GM18520 (cell line): Measurements from ENCODE around the gene ZNF521.
"Not testable (repeated sequence)": the region's sequence is repeated elsewhere in the genome, so short reads cannot be mapped to it uniquely, and the experiment has no call there.

Experiments used
- ATAC-seq: cut with Tn5 transposase; IDR thresholded peaks from one replicate; pipeline ENCODE4 v1.9.1; 2021; ENCODE audit not compliant: unreplicated experiment

Gene ZNF521

GRCh38 chr18:25295624-25296138, 56.3 kb downstream of the ZNF521 start:
- ATAC-seq: no peak

- ATAC-seq: no peak
These were observed 60.8 kb downstream of the ZNF521 start for GRCh38 chr18:25291150-25291549.

- ATAC-seq: no peak
These were observed 62.9 kb downstream of the ZNF521 start for GRCh38 chr18:25289001-25289631.

GRCh38 chr18:25288340-25288938, 63.5 kb downstream of the ZNF521 start:
- no peak for ATAC-seq

- ATAC-seq: no peak
These were observed 64.9 kb downstream of the ZNF521 start for GRCh38 chr18:25287106-25287505.

- no peak for ATAC-seq
These were observed 67.0 kb downstream of the ZNF521 start for GRCh38 chr18:25284861-25285550.

GRCh38 chr18:25284281-25284680, 67.7 kb downstream of the ZNF521 start:
- ATAC-seq: no peak

- ATAC-seq: no peak
These were observed 68.2 kb downstream of the ZNF521 start for GRCh38 chr18:25283781-25284180.

- no peak for ATAC-seq
These were observed 68.9 kb downstream of the ZNF521 start for GRCh38 chr18:25282896-25283703.

- ATAC-seq: no peak
These were observed 69.7 kb downstream of the ZNF521 start for GRCh38 chr18:25282282-25282681.

- no peak for ATAC-seq
These were observed 70.4 kb downstream of the ZNF521 start for GRCh38 chr18:25281556-25281955.

GRCh38 chr18:25279961-25280360, 72.0 kb downstream of the ZNF521 start:
- no peak for ATAC-seq

GRCh38 chr18:25279556-25279955, 72.4 kb downstream of the ZNF521 start:
- no peak for ATAC-seq

GRCh38 chr18:25279133-25279532, 72.8 kb downstream of the ZNF521 start:
- no peak for ATAC-seq

- ATAC-seq: no peak
These were observed 73.6 kb downstream of the ZNF521 start for GRCh38 chr18:25278394-25278793.

- no peak for ATAC-seq
These were observed 76.5 kb downstream of the ZNF521 start for GRCh38 chr18:25275412-25276001.

- no peak for ATAC-seq
These were observed 77.0 kb downstream of the ZNF521 start for GRCh38 chr18:25274926-25275325.

GRCh38 chr18:25266931-25267527, 84.9 kb downstream of the ZNF521 start:
- ATAC-seq: not testable (repeated sequence)

- ATAC-seq: no peak
These were observed 89.0 kb downstream of the ZNF521 start for GRCh38 chr18:25262920-25263319.

- no peak for ATAC-seq
These were observed 90.2 kb downstream of the ZNF521 start for GRCh38 chr18:25261768-25262167.

- no peak for ATAC-seq
These were observed 95.5 kb downstream of the ZNF521 start for GRCh38 chr18:25256439-25256838.
